ENCODE results near the gene MTM1.

MTM1 gene

DNA sequence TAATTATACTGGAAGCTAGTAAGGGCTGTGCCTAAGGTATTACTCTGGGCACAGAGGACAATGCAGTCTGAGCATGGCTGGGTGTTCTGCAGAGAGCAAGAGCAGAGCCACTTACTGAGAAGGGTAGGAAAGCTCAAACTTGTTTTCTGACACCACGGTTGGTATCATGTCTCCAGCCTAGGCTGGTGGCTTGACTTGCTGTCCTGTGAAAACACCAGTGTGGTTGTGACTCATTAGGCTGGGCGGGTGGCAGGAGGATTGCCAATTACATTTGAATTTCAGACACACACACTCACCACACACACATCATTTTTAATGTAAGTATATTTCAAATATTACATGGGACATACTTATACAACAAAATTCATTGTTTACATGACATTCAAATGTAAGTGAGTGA is 19.7 kb upstream of the MTM1 start:
- DNase-seq (ENCODE audit: low read depth in 2 of 2): no peak

DNA sequence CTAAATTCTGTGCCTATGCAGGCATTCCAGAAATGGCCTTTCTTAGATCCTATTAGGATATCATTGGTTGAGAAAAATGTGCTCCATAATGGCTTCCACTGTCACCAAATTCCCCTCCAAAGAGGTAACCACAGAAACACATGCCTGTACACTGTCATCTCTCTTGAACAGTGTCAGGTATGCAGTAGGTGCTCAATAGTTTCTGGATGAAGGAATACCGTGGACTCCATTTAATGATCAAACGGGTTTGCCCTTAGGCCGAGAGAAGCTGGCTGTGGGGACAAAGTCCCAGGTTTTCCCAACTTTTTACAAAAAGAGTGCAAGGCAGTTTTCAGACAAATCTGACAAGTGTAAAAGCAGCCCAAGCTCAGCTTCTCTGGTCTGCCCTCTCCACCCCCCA is 16.5 kb upstream of the MTM1 start:
- DNase-seq (ENCODE audit: low read depth in 2 of 2): no peak

DNA sequence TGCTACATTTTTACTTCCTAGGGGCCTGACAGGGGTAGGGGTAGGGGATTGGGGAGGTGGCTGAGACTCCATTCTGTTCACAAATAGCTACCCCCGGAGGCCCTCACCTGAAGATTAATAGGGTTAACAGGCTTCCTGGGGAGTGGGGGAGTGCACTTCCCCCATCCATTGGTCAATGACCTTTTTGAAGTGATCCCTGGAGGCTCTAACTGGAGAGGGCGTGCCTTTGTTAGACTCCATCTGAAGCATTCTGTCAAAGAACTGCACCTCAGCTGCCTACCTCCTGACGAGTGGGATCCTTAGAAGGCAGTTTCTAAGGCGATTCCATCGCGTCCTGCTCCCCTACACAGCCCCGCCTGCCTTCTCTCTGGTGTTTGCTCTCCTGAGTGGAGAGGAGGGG is 10.0 kb upstream of the MTM1 start:
- DNase-seq (ENCODE audit: low read depth in 2 of 2): no peak

DNA sequence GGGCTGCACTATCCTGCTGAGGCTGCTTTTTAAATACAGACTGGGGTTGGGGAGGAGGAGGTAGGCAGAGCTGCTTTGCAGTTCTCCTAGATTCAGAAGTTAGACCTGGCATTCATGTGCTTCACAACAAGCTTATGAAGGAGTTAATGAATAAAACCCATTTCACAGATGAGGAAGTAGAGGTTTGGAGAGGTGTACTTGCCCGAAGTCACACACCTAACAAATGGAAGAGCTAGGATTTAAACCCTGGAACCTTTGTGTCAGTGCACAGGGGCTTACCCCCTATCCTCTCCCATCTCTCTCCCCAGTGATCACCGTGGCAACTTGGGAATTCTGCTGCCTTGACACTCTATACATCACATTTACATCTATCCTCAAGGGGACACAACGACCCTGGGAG is 3.6 kb upstream of the MTM1 start:
- no peak for DNase-seq (ENCODE audit: low read depth in 2 of 2)

DNA sequence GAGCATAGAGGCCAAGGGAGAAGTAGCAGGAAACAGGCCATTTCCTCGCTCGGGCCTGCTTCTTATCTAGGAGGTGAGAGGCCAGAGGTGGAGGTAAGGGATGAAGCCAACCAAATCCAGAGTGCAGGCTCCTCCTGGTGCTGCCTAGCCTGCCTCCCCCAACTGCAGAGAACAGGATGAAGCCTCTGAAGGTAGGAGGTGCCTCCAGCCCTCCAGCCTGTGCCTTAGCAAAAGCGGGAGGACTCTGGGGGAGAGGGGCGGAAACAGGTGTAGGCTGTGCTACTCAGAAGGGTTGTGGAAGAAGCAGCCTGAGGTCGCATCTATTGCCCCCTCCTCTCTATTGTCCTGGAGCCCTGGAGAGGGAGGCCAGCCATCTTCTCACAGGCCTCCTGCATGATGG is 2.9 kb upstream of the MTM1 start:
- no peak for DNase-seq (ENCODE audit: low read depth in 2 of 2)

DNA sequence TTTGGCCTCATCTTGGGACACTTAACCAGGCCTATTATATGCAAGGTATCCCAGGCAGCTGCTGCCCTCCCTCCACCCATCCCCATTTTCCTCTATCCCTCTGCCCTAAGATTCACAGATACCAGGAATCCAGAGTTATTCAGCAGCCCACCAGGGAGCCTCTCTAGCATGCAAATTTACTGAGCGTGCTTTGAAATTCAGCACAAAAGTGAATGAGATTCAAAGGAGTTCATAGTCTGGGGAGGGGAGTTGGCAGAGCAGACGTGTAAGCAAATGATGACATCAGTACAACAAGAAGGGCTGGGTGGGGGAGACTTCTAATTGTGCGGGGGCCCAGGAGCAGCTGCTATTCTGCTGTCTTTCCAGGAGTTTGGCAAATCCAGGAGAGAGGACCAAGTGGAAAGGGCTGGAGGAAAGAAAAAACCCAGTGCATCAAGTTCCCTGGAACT is 1.7 kb upstream of the MTM1 start:
- no peak for DNase-seq (ENCODE audit: low read depth in 2 of 2)

DNA sequence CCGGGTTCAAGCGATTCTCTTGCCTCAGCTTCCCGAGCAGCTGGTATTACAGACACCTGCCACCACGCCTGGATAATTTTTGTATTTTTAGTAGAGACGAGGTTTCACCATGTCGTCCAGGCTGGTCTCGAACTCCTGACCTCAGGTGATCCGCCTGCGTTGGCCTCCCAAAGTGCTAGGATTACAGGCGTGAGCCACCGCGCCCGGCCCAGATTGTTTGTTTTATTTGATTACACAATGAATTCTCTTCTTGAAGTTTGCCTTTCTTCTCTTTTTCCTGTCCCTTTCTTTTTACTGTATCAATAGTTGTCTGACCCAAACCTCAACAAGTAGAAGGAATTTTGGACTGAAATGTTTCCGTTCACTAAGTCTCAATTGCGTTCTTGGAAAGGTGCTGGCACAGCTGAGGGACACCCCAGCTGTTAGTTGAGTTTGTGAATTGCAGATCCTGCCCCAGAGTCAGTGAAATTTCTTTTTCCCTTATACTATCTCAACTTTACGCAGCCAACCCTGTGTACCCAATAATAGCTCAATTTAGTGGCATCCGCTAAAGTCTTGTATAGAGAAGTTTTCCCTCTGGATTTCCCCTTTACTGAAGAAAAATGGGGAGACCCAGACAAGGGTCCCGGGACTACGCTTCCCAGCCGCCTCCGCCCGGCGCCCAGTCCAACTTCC is 639 bp upstream of the MTM1 start:
- DNase-seq (ENCODE audit: low read depth in 2 of 2): no peak

DNA sequence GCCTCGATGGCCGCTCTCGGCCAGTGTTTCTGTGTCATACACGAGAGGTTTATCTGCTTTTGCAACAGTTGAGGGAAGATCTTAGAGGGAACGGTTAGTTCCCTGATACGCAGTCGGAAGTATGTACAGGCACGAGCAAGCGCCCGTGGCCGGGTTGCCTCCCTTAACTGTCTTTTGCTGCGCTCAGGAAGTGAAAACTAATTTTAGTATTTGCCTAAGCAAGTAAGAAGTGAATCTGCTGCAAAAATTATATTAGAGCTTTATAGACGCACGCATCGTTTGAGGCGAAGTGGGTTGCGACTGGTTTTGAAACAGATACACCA is 695 bp downstream of the MTM1 start:
- DNase-seq (ENCODE audit: low read depth in 2 of 2): no peak

DNA sequence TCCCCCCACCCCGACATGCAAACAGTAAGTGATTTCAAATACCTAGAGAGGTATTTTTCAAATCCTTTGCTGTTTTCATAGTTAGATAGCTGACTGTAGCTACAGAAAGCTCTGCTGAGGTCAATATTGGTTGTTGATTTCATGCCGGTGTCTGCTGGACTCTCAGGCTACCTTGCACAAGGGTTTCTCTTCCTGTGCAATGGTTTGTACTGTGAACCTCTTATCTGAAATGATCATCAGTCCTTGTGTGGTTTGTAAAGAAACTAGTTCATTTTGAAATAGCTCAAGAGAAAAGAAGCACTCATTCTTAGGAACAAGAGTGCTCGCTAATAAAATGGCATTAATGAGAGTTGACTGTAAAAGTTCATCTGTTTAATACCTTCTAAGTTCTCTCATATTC is 2.1 kb downstream of the MTM1 start:
- no peak for DNase-seq (ENCODE audit: low read depth in 2 of 2)

DNA sequence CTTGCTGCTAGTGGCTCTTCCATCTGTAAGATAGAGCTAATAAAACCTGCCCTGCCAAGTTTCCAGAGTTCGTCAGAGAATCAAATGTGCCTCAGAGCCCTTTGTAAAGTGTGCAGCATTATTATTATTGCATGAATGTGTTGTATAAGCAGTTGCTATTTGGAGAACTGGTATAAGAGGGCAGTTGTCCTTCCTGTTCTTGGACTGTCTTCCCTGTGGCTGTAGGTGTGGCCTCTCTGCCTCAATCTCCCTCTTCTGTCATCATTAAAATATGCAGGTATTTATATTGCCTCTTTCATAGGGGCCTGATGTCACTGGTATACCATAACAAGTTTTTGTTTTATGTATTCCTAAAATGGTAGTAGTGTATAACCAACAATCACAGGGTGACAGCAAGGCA is 3.8 kb downstream of the MTM1 start:
- DNase-seq (ENCODE audit: low read depth in 2 of 2): no peak

DNA sequence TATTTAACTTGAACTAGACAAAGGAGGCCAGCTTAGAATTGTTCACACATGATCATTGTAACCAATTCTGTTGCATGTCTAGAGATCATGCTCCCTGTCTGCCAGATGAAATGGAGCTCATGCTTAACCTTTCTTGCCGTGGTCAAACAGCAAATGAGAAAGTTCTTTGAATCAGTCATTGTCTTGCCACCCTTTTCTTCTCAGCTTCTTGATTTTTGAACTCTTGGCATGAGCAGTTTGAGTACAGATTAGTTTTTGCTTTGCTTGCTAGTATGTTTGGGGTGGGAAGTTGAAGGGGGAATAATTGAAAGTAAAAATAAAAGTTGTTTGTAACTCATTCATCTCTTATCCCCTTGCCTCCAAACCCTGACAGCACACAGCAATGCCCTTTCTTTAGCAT is 4.7 kb downstream of the MTM1 start:
- DNase-seq (ENCODE audit: low read depth in 2 of 2): no peak

DNA sequence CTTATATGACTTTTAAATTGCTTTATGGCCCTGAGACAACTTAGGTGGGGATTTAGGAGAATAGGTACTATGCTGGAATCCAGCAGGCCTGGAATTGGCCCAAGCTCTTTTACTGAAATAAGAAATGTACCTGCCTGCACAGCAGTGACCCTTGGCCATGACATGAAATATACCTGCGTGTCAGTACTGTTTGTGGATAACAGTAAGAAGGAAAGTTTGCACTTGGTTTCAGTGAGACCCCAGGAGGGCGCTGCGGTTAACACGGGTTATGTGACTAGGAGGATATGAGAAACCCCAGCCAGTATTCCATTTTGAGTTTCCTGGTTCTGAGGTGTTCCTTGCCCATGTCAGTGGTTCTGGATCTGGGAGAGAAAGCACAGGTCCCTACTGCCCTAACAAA is 5.3 kb downstream of the MTM1 start:
- DNase-seq (ENCODE audit: low read depth in 2 of 2): peak in 1 of 2 donors; percentile 14

DNA sequence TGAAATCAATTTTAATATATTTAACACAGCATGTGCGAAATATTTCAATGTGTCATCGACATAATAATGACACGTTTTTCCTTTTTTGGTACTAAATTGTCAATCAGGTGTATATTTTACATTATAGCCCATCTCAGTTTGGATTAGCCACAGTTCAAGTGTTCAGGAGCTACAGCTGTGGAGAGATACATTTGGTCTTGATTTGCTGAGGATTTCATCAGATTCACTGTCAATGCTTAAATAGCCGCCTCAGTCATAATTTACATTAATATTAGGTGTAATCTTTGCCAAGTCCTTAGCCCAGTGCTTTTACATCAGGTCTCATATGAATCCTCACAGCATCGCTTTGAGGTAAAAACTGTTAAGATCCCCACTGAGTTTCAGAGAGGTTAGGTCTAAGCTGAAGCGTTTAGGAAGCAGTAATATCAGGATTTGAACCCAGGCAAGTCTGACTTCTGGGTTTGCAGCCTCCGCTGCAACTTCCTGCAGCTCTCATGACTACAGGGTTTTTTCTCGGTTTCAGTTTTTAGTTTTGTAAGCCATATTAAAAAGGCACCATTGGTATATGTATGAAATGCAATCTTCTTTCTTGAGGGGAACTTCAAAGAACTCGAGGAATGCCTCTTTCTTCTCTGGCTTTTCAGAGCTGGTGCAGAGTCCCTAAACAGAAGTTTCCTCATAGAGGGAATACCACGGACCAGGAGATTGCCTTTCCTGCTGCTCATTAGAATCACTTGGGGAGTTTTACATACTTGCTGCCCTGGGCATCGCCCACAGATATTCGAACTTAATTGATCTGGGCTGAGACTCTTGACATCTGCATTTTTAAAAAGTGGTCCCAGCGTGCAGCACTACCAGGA is 6.4 kb downstream of the MTM1 start:
- no peak for DNase-seq (ENCODE audit: low read depth in 2 of 2)

DNA sequence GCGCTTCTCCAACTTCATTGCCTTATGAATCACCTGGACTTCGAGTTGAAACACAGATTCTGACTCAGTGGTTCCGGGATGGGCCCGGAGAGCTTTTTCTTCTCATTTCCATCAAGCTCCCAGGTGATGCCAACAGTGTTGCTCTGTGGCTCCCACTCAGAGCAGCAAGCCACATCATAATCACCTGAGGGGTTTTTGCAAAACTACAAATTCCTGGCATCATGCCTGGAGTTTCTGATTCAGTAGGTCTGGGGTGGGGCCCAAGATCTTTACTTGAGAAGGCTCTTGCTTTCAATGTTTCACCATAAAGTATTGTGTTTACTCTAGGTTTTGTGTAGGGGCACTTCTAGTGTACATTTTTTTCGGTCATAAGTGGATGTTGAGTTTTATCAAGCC is 7.0 kb downstream of the MTM1 start:
- DNase-seq (ENCODE audit: low read depth in 2 of 2): peak; percentile 56 to 62

DNA sequence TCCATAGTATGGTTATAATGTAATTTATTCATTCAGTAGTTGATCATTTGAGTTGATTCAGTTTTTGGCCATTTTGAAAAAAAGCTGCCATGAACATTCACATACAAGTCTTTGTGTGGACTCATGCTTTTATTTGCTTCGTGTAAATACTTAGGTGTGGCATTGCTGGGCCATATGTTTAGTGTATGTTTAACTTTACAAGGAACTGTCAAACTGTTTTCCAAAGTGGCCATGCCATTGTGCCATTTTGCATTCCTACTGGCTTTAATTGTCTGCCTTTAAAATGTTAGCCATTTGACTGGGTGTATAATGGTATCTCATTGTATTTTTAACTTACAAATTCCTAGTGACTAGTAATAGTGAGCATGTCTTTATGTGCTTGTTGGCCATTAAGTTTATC is 8.8 kb downstream of the MTM1 start:
- no peak for DNase-seq (ENCODE audit: low read depth in 2 of 2)

DNA sequence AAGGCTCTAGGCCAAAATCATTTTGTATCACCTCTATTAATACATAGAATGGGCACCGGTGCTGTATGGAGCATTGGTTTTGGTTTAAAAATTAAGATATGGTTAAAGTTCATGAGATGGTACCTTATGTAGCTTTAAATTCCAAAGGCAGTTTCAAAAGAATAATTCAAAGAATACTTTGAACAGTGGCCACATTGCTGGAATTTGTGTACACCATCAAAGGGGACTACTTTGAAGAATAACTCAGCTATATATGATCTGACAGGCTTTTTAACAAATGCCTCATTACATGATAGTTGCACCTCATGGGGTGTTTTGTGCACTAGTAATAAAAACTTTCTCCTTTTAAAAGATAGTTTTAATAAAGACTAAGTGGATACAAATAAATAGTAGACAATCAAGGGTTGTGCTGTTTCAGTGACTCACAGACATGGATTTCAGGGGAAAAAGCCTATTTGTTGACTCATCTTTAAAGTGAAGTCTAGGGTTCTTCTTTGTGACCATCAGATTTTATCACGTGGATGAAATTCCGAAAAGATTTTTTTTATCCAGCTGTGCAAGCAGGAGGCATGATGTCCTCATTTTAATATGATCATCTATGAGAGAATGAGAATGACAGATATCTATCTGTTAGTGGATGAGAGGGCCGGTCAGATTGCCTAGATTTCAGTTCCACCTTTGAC is 12.8 kb downstream of the MTM1 start:
- DNase-seq (ENCODE audit: low read depth in 2 of 2): no peak

DNA sequence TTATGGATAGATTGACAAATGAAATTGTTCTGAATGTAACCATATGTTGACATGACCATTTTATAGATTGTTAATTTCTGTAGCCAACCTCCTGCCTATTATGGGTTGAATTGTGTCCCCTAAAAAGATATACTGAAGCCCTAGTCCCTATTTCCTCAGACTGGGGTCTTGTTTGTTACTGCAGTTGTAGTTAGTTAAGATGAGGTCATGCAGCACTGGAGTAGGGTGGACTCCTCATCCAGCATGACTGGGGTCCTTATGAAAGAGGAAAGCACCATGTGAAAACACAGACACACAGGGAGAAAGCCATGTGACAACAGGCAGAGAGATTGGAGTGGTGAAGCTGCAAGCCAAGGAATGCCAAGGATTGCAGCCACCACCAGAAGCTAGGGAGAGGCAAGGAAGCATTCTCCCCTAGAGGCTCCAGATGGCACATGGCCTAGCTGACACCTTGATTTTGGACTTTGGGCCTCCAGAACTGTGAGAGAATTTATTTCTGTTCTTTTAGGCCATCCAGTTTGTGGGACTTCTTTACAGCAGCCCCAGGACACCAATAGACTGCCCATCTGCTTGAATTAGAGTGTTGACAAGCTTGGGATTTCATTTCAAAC is 14.0 kb downstream of the MTM1 start:
- no peak for DNase-seq (ENCODE audit: low read depth in 2 of 2)

DNA sequence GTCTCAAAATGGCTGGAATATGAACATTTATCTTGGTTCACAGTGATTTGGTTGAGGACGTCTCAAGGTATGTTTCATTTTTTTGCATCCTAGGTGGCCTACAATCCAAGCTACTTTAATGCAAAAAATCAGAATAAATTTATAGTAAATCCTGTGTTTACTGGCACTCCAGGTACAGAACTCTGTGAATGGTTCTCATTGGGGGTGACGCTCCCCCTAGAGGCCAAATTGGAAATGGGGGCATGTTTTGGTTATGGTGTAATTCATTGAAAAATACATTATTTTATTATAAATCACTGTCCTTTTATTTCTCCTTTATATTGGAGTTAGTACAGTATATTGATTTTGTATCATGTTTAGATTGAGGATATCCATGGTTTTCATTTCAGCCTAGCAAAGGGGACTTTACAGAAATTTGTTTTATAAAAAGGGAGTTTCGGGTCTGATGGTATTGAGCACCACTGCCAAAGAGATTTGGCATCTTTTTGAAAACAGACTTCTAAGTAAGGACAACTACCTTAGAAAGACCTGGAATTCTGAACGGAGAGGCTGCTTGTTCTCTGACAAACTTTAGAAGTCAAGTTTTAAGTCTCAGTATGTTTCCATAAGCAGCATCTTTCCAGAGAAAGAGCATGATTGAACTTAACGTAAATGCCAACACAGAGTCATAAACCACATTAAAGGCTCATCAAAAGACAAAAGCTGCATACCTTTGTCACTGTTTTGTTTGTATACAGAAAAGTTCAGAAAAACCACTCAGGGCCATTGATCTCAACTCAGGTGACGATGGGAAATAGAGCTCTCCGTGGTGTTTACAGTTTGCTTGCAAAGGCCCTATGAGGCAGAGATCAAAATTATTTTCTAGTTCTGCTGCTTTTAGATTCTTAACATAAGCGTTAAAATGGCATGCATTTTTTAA is 19.4 kb downstream of the MTM1 start:
- peak in 1 of 2 donors; percentile 24 for DNase-seq (ENCODE audit: low read depth in 2 of 2)

DNA sequence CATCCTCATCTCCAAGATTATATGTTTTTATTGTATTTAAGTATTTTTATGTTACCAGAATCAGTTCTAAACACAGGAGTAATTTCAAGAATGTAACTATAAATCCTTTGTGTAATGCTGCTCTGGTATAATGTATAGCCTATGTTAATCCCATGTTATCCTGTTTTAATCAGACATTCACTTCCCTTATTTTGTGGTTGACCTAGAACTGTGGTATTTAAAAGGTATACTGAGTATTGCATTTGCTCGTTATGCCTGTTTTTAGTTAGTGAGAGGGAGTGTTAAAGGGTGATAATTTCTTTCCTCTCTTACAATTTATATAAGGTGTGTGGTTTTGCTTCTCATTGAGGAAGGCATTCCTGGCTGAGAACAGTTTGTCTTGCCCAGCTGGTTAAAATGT is 26.2 kb downstream of the MTM1 start:
- no peak for DNase-seq (ENCODE audit: low read depth in 2 of 2)

DNA sequence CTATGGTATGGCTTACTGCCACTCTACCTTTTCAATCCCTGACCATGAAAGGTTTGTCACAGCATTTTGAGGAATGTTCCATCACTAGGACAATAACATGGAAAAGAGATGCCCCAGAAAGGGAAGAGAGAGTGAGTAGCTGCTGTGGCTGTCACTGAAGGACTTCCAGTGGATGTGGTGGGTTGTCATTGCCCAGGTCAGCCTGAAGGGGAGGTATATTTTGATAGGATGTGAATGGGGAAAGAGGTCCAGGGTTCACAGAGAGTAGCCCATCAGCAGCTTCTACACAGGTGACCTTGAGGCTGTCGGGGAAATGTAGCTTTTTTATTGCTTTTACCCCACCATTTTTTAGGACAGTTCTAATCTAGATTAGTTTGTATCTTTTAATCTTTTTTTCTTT is 30.8 kb downstream of the MTM1 start:
- no peak for DNase-seq (ENCODE audit: low read depth in 2 of 2)

DNA sequence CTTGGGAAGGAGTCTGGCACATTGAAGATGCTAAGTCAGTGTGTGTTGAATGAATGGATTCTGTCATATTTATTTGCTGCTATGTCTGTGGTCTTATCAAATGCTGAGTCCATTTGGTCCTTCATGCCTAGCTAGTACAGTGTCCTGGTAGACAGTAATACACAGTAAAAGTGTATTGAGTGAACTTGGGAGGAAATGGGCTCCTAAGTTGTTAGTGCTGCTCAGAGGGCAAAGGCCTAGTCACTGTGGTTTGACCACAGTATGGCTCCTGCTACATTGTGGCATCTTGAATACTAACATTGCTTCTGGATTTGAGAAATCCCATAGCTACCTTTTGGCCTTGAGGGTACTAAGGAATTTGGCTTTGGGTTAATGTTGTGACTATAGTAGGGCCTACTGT is 33.9 kb downstream of the MTM1 start:
- DNase-seq (ENCODE audit: low read depth in 2 of 2): no peak

DNA sequence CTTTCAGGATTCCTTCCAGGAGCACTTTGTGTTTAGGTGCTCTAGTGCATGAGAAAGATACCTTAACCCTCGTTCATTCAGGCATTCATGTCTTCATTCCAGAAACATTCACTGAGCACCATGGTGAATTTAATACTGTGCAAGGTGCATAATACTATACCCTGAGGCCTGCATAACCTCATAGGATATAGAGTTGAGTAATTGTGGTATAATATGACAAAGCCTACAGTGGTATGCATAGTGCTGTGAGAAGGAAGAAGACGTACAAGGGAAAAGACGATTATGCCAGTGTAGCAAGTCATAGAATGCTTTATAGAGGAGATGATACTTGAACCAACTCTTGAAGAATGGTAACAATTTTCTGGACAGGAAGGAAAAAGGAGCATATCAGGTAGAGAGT is 34.3 kb downstream of the MTM1 start:
- no peak for DNase-seq (ENCODE audit: low read depth in 2 of 2)
